Epidermal melanocyte (primary cell): ENCODE measurements around the gene SLC45A1.

ENCODE experiments used
- DNase-seq: peaks from one replicate; pipeline ENCODE4 v3.0.0; 2011; ENCODE audit warnings: low spot score; ENCODE audit not compliant: insufficient read length

Gene SLC45A1

DNA sequence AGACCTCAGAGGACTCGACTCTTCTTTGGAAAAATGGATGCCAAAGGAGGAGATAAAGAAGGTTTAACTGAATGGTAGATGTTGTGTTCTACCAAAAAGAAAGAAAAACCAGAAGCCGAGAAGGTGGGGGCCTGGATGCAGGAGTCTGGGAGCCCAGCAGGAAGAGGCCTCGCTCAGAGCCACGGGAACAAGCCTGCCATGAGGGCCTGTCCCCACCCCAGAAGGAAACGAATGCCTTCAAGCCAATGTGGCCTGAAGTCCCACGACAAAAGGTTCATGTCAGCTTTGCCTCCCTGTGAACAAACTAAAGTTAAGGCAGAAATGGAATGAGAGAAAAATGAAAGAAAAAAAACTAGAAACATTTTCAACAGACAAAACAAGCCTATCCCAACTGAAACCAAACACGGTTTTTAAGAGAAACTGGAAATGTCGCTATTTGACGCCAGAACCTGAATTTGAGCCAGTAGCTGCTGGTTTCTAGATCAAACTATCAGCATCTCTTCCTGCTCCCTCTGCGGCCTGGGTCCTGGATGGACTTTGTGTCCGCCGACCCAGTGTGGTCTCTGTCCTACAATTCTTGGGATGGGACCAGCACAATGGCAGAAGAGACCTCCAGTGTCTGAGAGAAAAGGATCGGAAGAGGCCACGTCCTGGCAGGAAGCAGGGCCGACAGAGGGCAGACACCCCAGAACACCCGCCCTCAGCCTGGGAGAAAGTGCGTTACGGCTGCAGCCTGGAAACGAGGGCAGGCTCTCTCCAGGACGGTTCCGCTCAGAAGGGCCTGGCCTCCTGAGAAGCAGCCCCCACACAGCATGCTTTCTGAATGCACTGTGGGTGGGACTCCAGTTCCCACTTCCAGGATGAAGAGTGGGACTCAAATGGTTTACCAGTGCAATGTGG is 35.2 kb downstream of the SLC45A1 start:
- DNase-seq, result no peak

DNA sequence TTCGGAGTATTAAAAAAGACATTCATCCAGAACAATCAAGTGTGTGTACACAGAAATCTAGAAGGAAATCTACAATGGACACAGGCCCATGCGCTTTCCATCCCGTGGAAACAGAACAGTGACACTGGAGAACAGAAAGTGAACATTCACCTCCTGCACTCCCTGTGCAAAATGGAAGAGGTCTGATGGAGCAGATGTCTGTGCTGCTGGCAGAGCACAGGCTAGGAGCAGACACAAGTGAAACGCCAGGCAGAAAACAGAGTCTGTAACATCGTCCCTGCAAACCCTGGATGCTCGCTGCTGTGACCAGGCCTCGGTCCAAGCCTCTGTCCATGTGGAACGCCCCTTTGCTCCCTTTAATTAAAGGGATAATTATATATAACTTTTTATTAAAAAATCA is 36.1 kb downstream of the SLC45A1 start:
- DNase-seq, result no peak

DNA sequence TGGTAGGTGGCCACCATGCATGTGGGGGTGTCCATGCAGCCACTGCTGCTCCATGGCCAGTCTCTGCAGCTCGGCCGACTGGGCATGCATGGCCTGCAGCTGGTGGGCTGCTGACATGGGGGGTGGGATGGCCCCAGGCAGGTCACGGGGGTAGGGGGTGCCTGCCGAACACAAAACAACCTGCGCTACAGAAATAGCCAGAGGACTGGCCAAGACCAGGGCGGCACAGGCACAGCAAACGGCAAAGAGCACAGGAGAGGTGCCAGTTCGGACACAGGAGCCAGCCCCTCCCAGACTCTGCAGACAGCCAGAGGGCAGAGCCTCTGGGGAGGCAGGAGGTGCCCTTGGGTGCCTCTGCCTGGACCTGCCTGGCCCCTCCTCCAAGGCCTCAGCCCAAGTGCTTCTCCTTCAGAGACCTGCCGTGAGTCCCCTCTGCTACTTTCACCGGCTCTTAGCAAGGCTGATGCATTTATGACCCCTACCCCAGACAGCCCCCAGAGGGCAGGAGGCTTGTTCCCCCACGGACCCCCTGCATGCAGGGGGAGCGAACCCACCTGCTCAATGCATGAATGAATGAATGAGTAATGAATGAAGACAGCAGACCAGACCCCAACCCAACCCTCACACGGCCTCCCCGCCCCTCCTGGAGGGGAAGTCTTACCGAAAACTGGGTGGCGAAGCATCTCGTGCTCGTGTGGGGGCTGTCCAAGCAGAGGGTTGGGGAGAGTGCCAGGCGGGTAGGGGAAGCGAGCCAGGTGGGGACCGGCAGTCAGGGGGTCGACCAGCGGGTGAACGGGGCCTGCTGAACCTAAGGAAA is 37.7 kb downstream of the SLC45A1 start:
- DNase-seq, result no peak

DNA sequence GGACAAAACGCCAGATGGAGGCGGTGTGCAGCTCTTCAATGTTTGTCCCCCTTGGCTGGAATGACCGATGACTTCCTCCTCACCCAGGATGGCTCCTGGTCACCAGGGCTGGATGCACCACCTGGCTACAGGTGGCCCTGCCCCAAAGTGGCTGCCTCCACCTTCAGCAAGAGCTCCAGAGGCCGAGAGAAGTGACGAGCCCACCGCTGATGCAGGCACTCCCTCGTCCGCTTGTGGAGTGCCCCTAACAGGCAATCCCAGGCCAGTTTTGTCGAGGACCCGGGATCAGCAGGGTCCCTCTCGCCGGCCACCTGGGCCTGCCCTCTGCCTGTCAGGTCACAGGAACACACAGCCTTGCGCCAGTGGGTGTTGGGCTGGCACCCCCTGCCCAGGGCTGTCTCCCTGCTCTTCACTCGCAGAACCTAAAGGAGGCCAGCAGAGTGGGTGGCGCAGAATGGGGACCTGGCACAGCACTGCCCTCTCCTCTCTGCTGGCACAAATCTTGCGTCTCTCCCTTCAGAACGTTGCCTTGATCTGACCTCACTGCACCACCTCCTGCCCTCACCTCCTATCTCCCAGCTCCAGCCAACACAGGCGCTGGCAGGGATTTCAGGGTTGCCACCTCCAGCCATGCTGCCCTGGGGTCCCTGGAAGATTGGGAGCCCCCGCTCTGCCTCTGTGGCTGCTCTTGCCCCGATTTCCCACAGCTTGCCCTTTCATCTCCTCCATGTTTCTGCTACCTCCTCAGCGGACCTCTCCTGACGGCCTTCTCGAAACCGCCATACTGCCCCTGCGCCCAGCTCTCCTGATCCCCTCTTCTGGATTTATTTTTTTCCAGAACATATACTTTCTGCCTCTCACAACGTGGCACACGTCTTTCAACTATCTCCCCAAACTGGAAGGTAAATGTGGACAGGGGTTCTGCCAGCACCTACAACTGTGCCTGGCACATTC is 38.6 kb downstream of the SLC45A1 start:
- DNase-seq, result no peak

DNA sequence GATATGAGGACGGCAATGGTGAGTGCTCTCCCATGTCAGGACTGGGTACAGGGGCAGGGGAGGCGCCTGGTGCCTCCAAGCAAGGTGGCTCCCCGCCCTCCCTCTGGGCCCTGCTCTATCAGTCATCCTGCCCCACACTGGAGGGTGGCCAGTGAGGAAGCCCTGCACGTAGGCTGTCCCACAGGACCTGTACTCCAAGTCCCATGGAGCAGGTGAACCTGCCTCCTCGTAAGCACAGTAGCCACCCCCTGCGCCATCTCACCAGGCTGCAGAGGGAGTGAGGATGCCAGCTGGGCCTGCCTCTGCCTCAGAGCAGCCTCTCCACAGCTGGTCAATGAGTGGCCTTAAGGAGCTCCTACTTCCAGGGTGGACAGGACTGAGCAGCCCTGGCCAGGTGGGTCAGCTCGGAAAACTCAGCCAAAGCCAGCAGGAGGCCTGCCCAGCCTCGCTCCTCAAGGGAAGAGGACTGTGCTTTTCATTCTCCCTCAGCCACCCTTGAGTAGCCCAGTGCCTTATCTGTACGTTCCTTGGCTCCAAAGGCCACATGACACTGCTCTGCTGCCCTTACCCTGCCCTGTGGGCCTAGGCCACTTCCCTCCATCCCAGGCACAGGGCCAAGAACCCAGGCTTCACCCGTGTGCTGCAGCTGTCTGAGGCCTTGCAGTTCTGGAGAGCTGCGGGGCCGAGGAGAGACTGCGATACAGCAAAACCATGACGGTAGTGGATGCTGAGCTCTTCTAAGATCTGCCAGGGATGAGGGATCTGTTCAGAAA is 39.6 kb downstream of the SLC45A1 start:
- no peak for DNase-seq

DNA sequence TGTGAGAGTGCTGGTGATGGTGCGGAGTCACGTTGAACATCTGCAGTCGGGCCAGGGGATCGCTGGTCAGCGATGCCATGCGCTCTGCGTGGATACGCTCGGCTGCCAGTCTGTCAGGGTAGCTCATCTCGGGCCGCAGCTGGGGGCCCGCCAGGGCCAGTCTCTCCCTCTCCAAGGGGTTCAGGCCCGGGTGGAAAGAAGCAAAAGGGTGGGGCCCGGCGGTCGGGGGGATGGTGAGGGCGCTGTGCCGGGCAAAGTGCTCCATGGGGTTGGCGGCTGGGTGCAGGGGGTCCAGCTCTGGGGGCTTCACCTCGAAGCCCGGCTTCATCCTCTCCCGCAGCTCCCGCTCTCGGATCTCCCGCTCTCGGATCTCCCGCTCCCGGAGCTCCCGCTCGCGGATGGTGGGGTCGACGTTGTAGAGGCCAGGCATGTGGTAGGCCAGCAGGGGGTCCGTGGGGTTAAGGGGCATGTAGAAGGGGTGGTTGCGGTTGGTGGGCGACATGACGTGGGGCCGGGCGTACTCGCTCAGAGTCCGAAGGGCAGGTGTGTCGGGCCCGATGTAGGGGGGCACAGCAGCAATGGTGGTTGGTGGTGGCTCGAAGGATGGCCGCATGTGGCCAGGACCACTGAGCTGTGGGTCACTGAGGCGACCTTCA is 40.5 kb downstream of the SLC45A1 start:
- no peak for DNase-seq

DNA sequence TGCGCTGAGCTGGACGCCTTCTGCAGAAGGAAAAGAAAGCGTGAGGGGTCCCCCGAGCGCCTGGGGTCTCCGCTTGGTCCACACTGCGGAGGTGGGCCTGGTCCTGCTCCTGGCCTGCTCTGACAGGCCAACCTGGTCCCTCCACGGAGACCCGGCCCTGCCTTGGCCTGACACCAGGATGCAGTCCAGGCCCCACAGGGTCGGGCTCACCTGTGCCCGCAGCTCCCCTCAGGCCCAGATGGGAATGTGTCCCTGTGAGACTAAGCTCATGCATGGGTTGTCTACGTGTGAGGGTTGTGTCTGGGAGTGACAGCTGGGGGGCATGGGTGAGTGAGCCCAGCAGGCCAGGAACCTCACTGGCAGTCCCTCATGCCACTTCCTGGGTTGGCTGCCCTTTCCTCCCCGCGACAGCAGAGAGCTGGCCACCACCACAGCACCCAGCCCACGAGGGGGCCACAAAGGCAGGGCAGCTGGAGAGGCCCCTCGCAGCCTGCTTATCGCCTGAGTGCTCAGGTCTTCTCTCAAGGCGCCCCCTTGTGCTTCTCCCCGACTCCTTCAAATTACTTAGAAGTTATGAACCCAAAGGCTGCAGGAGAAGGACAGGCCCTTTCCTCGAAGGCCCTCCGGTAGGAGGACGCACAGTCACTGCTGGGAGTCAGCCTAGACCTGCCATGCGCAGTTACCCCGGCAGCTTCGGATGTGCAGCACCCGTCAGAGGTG is 41.1 kb downstream of the SLC45A1 start:
- DNase-seq, result no peak

DNA sequence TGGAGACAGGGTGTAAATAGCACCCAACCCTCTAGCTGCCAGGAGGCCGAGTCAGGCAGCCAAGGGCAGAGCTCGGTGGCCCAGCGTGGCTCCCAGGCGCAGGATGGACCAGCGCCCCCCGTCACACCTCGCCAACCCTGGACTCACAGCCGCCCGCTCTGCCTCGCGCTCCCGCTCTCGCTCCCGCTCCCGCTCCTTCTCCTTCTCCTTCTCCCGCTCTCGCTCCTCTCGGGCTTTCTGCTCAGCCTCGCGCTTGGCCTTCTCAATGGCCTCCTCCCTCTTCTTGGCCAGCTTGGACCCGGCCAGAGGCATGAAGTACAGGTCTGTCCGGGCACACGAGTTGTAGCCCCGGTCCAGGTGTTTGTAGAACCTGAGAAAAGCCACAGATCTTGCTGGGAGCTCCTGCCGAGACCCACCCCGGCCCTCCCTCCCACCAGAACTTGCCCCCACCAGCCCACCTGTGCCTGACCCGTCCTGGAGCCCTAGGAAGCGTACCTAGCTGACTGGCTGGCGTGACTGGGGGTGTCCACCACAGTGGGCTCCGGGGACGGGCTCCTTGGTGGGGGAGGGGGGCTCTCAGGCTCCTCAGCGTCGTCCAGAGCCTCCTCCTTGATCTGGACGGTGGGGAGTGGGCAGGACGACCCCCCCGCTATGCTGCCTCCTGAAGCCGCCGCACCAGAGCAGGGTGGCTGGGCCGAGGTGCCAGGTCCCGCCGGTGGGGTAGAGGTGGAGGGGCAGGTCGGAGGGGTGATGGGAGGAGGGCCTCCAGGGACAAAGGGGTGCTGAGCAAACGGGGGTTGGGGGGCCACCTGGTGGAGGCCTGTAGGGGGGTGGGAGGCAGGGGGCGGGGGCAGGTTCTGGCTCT is 41.9 kb downstream of the SLC45A1 start:
- DNase-seq, result no peak

DNA sequence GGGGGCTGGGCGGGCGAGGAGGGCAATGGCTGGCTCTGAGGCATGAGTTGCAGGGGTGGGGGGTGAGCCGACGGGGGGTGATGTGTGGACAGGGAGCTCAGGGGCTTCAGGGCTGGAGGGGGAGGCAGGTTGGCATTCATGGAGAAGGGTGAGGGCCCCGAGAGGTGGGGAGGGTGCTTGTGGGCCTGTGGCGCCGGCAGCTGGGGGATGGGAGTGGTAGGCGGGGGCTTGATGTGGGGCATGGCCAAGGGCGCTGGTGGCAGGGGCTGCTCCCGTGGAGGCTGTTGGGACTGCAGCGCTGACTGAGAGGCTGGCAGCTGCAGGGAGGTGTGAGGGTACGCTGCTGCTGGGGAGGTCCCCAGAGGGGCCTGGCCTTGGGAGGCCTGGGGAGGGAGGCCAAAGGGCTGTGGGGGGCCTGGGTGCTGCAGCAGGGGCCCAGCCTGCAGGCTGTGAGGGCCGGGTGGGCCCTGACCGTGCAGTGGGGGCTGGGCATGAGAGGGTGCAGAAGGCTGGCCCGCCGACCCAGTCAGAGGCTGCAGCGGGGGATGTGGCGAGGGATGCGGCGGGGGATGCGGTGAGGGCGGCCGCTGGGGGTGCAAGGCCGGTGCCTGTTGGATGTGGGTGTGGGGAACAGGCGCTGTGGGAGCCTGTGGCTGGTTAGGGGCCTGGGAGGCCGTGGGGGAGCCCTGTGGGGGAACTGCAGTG is 42.7 kb downstream of the SLC45A1 start:
- no peak for DNase-seq

DNA sequence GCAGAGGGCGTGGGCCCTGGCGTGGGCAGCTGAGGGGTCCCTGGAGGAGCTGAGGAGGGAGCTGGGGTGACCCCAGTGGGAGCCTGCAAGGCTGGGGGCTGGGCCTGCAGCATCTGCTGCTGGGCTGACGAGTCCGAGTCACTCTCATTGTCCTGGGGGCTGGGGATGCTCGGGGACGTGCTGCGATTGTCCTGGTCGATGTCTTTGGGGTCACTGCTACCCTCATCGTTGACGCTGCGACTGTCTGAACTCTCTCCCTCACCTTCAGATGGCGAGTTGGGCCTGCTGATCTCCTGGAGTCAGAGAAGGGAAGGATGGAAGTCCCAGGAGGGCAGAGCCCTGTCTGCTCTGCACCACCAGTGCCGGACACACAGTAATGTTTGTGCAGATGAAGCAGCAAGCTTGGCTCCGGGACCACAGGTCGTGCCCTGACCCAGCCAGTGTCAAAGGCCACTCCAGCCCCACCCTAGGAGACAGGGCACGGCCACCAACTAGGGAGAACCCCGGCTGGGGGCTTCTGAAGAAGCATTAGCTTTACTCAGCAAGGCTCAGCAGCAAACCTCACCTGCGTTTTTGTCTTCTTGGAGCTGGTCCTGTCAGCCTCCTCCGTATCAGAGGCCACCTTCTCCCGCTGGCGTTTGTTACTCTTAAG is 43.4 kb downstream of the SLC45A1 start:
- DNase-seq, result no peak

DNA sequence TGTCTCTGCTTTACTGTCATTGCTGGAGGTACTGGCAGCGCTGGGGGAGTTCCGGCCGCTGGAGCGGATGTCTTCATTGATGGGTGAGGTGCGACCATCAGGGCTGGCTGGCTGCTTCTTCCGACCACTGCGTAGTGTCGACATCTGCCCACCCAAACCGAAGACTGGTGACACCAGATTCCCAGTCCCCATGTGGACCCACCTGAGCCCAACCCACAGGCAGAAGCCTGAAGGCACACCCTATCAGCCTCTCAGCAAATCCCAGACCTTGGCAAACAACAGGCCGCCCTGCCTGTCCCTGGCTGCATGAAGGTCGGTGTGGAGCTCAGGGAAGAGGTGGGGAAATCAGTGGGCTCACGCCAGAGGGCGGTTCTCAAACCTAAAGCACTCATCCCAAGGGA is 44.8 kb downstream of the SLC45A1 start:
- DNase-seq, result no peak

DNA sequence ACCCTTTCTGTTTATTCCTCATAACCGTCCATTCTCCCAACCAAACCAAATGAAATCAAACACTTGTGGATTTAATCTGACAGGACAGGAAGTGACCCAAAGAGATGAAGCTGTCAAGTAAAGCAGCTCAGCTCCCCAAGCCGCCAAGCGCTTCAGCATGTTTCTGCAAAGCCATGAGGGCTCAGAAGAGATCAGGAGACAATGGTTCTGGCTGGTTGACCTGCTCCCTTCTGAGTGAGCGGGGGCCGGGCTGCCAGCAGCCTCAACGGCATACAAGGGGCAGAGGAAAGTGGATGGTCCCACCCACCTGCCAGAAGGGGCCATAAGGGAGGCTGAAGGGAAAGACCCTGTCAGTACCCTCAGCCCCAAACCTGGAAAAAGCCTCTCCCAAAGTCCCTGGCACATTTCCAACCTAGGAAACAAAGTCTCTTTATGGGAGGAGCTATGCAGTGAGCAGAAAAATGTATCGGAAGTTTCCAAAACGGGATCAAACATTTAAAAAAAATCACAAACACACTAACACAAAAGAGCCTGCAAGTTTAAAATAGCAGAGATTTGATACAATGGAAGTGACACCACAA is 45.4 kb downstream of the SLC45A1 start:
- DNase-seq, result no peak

DNA sequence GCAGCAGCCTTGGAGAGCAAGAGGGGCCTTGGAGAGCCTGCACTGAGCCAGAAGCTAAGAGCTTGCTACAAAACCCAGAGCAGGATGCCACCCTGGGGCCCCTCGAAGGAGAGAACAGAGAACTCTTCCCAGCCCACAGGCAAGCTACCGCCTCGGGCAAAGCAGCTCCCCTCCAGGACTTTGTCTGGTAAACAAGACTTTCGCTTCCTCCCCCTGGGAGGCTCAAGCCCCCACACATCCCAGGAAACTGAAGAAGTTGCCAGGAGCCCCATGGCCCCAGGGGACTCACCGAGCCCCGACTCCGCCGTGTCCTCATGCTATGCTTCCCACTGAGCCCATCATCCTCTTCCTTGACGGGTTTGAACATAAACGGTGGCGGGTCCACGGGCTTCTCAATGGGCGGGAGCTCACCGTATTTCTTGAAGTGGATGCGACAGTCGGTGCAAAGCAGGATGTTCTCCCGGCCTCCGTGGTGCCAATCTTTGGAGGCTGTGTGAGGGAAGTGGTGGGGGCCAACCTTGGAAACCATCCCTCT is 45.9 kb downstream of the SLC45A1 start:
- DNase-seq, result no peak

DNA sequence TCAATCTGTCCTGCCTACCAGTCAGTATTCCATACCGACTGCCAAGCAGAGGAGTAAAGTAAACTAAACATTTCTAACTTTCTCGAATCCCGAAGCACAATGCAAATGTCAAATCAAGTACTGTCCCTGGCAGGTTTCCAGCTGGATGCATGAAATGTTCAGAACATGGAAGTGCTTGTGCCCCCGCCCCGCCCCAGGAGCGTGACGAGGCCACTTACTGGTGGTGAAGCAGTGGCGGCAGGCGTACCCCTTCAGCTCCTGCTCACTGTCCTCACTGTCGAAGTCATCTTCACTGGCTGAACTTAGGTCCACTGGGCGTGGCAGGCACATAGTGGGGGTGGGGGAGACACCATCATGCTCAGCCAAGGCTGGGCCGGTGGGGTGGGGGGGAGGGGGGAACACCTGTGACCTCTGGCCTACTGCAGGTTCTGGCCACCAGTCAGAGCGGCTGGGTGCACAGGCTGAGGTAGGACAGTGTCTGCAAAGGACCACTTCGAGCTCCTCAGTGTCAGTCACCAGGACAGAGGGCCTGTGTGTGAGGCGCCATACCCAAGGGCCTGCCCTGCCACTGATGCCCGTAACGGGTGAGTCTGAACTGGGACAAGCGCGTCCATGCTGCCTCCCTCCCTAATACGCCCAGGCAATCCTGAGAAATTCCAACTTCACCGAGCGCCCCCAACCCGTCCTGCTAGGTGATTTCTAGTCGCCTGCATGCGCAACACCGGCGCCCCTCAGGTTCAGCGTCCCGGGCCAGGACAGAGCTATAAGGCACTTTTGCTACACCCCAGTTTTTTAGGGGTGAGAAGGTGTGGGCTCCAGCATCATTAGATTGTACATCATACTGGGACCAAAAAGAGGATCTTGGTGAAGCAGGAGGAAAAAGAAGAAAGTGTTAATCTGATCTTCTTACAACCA is 46.9 kb downstream of the SLC45A1 start:
- DNase-seq, result no peak

DNA sequence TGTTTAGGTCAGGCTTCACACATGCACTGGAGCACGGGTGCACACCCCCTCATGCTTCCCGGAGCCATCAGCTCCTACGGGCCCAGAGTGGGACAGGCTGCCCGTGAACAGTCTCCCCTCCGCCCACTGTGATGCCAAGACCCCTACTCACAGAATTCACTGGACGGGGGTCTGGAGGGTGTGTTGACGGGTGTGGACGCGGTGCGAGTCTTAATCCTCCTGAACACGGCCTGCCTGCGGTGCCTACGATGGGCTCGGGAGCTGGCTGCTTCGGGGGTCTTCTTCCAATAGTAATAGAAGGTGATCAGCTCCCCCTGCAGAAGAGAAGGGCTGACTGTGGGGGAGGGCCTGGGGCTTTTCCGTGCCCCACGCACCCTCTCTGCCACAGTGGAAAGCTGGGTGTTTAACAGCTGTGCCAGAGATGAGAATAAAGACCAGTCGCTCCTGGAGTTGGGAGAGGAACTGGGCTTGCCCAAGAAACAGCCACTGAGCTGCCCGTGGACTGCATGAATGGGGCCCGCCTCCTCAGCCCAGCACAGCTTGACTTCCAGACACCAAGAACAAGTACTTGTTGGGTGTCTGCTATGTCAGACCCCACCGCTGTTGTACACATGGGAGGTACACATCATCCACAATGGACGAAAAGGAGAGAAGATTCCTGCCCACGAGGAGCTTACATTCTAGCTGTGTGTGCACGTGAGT is 47.9 kb downstream of the SLC45A1 start:
- DNase-seq, result no peak
